Left cardiac atrium (tissue), 4 donors: ENCODE data around the gene LCAT. TPM values are rescaled to one million over a fixed set of nuclear protein-coding genes. Genes with fewer than 3 reads are reported as not detected.
"Not testable (repeated sequence)": the region's sequence is repeated elsewhere in the genome, so short reads cannot be mapped to it uniquely, and the experiment has no call there.

ENCODE experiments used
- ATAC-seq, 2 donors: fragments of 200-7000 bp; cut with Tn5 transposase; one replicate each; pipeline ENCODE4 v1.9.1; 2020; ENCODE audit warnings: mild to moderate bottlenecking in 2 of 2, moderate library complexity in 2 of 2
- DNase-seq: peaks from one replicate; pipeline ENCODE4 v3.0.0-alpha.2; 2020
- intact Hi-C, 2 donors: fragments of 100-400 bp; cut with DNase I; formaldehyde crosslinking; loops; one replicate each; pipeline versions ENCODE4 v1.14.1 to v1.15.1; 2022 to 2023
- long read RNA-seq: library from polyadenylated mRNA; unstranded; transcript quantifications from one replicate; pipeline ENCODE4 v2.0.0, GENCODE V29; 2021
- total RNA-seq, 2 donors: library from RNA; stranded (reverse); fragmentation: NEBNext Ultra II Directional; extraction: Animal tissue kit (Norgen Biotek cat#: 25700); gene quantifications; one replicate each; pipeline ENCODE4 v1.2.1, GENCODE V29; 2021
- donor health status: DM: no; HTN: yes; CAD: no.
- donor health status: DM: no; HTN: yes; CAD: no; lungs with severe emphysema.
- donor health status: DM: yes; HTN: yes; CAD: no.
- donor health status: Dilated cardiomyopathy.

The LCAT gene
- 10 to 100 TPM; 12.8 to 22.6 TPM for total RNA-seq
- long read RNA-seq, transcript LCAT-204 (5 exons, 1,240 nt) = major isoform, 7 of 11 reads
- long read RNA-seq, partial matches to known transcripts = 2 of 11 reads
- long read RNA-seq, other reads (novel, unspliced or antisense) = 2 of 11 reads

- ATAC-seq (peak; percentile 48 to 76), DNase-seq (peak; percentile 80)
- intact Hi-C loops = no loop called here
Measured at GRCh38 chr16:67943619-67944504, at the start of gene LCAT. Gene LCAT, minus strand, starts transcription at chr16:67944120. Its CDS starts 19 bp downstream, at chr16:67944101.

- peak; percentile 94 to 97 for ATAC-seq
- intact Hi-C loops = loop anchor here in 1 of 2 donors (5.0 kb wide), 2 partner anchors 49 to 234 kb away; no protein-coding TSS in a partner anchor
- peak; percentile 88 for DNase-seq
Measured at GRCh38 chr16:67993207-67994039, 49.5 kb upstream of the LCAT start.

- DNase-seq (no peak), ATAC-seq (peak; percentile 2 to 3)
- intact Hi-C loops = loop anchor here in 1 of 2 donors (5.0 kb wide), 2 partner anchors 50 to 235 kb away; no protein-coding TSS in a partner anchor
Measured at GRCh38 chr16:67992661-67993206, 48.8 kb upstream of the LCAT start.

- DNase-seq (no peak), ATAC-seq (no peak)
- intact Hi-C loops = loop anchor here in 1 of 2 donors (5.0 kb wide), 2 partner anchors 52 to 237 kb away; no protein-coding TSS in a partner anchor
Measured at GRCh38 chr16:67990018-67990386, 46.1 kb upstream of the LCAT start.

GRCh38 chr16:67989322-67990017 is 45.5 kb upstream of the LCAT start:
- ATAC-seq = no peak
- no peak for DNase-seq
- intact Hi-C loops = loop anchor here in 1 of 2 donors (5.0 kb wide), 2 partner anchors 53 to 238 kb away; no protein-coding TSS in a partner anchor

GRCh38 chr16:67988675-67989074 is 44.8 kb upstream of the LCAT start:
- DNase-seq (no peak), ATAC-seq (no peak)
- intact Hi-C loops = no loop called here

- ATAC-seq (peak; percentile 52 to 86), DNase-seq (no peak)
- intact Hi-C loops = no loop called here
Measured at GRCh38 chr16:67987460-67988160, 43.7 kb upstream of the LCAT start.

- intact Hi-C loops = no loop called here
Measured at GRCh38 chr16:67986949-67987348, 43.0 kb upstream of the LCAT start.

GRCh38 chr16:67982011-67982696 is 38.2 kb upstream of the LCAT start:
- ATAC-seq = no peak
- intact Hi-C loops = no loop called here
- no peak for DNase-seq

More at GRCh38 chr16:67986949-67987348, 43.0 kb upstream of the LCAT start:
- ATAC-seq = no peak
- no peak for DNase-seq

- DNase-seq = no peak
- intact Hi-C loops = no loop called here
- ATAC-seq = no peak
Measured at GRCh38 chr16:67979955-67980678, 36.2 kb upstream of the LCAT start, which contains the start of gene DPEP3. Gene DPEP3, minus strand, starts transcription at chr16:67980499. Its CDS starts 119 bp downstream, at chr16:67980380.

- no peak for DNase-seq
- ATAC-seq = peak in 1 of 2 donors; percentile 67
- intact Hi-C loops = no loop called here
Measured at GRCh38 chr16:67977469-67978227, 33.7 kb upstream of the LCAT start.

- no peak for ATAC-seq
- intact Hi-C loops = no loop called here
- DNase-seq = no peak
Measured at GRCh38 chr16:67977005-67977404, 33.1 kb upstream of the LCAT start.

- DNase-seq (no peak), ATAC-seq (no peak)
- intact Hi-C loops = no loop called here
Measured at GRCh38 chr16:67976205-67976604, 32.3 kb upstream of the LCAT start.

GRCh38 chr16:67975321-67976105 is 31.6 kb upstream of the LCAT start:
- intact Hi-C loops = no loop called here
- ATAC-seq (no peak), DNase-seq (no peak)

GRCh38 chr16:67972285-67972684 is 28.4 kb upstream of the LCAT start:
- ATAC-seq, intact Hi-C loops, DNase-seq: not testable (repeated sequence)
